Measurements from ENCODE around the gene SLC13A3. TPM values are rescaled to one million over a fixed set of nuclear protein-coding genes. Genes with fewer than 3 reads are reported as not detected.

Gene SLC13A3
- total RNA-seq, 4 donors from 2014 or later, result 0.34 to 1.5 (median 1.0) TPM

DNA sequence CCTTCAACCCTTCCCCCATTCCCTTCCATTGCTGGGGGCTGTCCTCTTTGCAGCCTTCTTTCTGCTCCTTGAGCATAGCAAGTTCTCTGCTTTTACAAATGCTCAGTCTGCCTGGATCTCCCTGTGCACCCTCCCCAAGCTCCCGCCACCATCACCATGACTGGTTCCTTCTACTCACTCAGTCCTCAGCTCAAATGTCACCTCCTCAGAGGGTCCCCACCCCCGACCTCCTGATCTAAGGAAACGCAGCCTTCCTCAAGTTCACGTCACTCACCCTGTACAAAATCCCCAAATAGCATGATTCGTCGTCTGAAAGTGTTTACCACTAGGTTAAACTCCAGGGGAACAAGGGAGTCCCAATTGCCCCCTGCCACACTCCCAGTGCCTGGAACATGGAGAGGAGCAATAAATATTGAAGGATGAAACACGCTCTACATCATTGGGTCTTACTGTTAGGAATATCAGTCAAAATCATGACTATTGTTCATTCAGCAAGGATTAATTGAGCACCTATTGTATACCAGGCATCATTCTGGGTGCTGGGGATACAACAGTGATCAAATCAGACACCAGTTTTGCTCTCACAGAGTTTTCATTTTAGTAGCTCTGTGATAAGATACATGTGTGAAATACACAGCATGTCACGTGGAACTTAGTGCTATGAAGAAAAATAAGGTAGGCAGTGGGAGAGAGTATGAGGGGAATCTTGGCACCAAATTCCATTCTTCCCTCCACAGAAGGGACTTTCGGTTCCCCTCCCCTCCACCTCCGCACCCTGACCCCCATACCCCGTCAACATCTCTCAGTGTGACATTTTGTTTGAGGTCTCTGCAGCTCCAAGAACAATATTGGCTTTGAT, 22.4 kb upstream of the SLC13A3 start:
- no peak overlapping the region for H3K27ac ChIP-seq
- intact Hi-C loops (cut with DNase I), result no loop called here
- peaks cover 0 to 10% (median 0%) of the 10 kb centered on the region in 3 donors for H3K9me3 ChIP-seq
- H3K4me1 ChIP-seq, result no peaks in the 10 kb centered on the region
- WGBS, 2 donors, result 79 to 91% methylated on average over 10 to 11 of the region's 11 CpGs
- TF ChIP-seq POLR2A (IDR thresholded peaks at IDR 0.05), result no peak
- TF ChIP-seq, protein P1, sequence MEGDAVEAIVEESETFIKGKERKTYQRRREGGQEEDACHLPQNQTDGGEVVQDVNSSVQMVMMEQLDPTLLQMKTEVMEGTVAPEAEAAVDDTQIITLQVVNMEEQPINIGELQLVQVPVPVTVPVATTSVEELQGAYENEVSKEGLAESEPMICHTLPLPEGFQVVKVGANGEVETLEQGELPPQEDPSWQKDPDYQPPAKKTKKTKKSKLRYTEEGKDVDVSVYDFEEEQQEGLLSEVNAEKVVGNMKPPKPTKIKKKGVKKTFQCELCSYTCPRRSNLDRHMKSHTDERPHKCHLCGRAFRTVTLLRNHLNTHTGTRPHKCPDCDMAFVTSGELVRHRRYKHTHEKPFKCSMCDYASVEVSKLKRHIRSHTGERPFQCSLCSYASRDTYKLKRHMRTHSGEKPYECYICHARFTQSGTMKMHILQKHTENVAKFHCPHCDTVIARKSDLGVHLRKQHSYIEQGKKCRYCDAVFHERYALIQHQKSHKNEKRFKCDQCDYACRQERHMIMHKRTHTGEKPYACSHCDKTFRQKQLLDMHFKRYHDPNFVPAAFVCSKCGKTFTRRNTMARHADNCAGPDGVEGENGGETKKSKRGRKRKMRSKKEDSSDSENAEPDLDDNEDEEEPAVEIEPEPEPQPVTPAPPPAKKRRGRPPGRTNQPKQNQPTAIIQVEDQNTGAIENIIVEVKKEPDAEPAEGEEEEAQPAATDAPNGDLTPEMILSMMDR (IDR thresholded peaks at IDR 0.05), result no peak
- H3K36me3 ChIP-seq, result no peaks in the 10 kb centered on the region
- H3K27me3 ChIP-seq, result no peaks in the 10 kb centered on the region
- H3K4me3 ChIP-seq, result no peak overlapping the region
- no peak for DNase-seq

GRCh38 chr20:46672543-46673148, 21.4 kb upstream of the SLC13A3 start:
- Histone ChIP-seq H3K36me3 (no peaks in the 10 kb centered on the region), H3K27ac (no peak overlapping the region), H3K4me3 (no peak overlapping the region), H3K9me3 (peaks cover 0 to 10% (median 0%) of the 10 kb centered on the region in 3 donors), H3K27me3 (no peaks in the 10 kb centered on the region), H3K4me1 (no peaks in the 10 kb centered on the region)
- no peak for DNase-seq
- TF ChIP-seq POLR2A (IDR thresholded peaks at IDR 0.05), result no peak
- TF ChIP-seq, protein P1 (IDR thresholded peaks at IDR 0.05), result no peak
- intact Hi-C loops (cut with DNase I), result no loop called here
- WGBS, 2 donors, result 85 to 94% methylated on average over 3 to 5 of the region's 5 CpGs

DNA sequence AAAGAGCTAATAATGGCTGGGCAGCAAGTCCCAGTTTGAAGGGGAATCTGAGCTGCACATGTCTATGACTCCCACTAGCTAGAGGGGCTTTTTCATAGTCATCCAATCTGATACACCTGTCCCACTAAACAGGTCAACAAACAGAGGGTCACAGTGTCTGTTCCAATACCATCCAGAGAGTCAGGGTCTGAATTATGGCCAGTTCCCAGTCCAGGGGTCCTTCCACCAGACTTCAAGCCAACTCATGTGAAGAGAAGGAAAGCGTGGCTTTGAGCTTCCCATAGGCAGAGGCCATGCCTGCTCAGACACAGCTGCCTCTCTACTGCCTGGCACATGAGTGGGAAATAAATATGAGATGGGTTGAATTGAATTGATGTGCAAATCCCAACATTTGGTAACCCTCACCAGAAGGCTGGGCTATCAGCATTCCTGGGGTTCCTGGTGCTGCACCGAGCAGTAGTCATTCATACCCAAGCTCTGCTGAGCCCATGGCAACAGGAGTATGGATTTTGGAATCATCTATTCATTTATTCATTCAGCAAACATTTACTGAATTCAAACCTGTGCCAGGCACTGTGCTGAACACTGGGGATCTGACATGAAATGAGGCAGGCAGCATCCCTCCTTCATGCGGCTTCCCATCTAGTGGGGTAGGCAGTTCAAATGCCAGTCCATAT, 20.7 kb upstream of the SLC13A3 start:
- H3K9me3 ChIP-seq, result peaks cover 0 to 10% (median 0%) of the 10 kb centered on the region in 3 donors
- no peaks in the 10 kb centered on the region for H3K27me3 ChIP-seq
- no peak overlapping the region for H3K27ac ChIP-seq
- no peaks in the 10 kb centered on the region for H3K36me3 ChIP-seq
- 82 to 96% methylated on average over 3 of the region's 3 CpGs for WGBS, 2 donors
- no peaks in the 10 kb centered on the region for H3K4me1 ChIP-seq
- TF ChIP-seq, protein P1 (IDR thresholded peaks at IDR 0.05), result no peak
- no peak for TF ChIP-seq POLR2A (IDR thresholded peaks at IDR 0.05)
- no peak for DNase-seq
- intact Hi-C loops (cut with DNase I), result no loop called here
- no peak overlapping the region for H3K4me3 ChIP-seq

GRCh38 chr20:46670585-46671584, 19.6 kb upstream of the SLC13A3 start:
- intact Hi-C loops (cut with DNase I), result no loop called here
- DNase-seq, result no peak
- Histone ChIP-seq H3K9me3 (peaks cover 0 to 10% (median 0%) of the 10 kb centered on the region in 3 donors), H3K27me3 (no peaks in the 10 kb centered on the region), H3K4me3 (no peak overlapping the region), H3K36me3 (no peaks in the 10 kb centered on the region), H3K27ac (no peak overlapping the region), H3K4me1 (no peaks in the 10 kb centered on the region)
- TF ChIP-seq, protein P1 (IDR thresholded peaks at IDR 0.05), result no peak
- TF ChIP-seq POLR2A (IDR thresholded peaks at IDR 0.05), result no peak
- 83 to 88% methylated on average over 3 of the region's 3 CpGs for WGBS, 2 donors
